Lower leg skin (tissue), 4 donors: Measurements from ENCODE around the gene KRTAP15-1. TPM values are rescaled to one million over a fixed set of nuclear protein-coding genes. Genes with fewer than 3 reads are reported as not detected.

ENCODE experiments used
- DNase-seq, 2 donors: peaks; one replicate each; pipeline ENCODE4 v3.0.0-alpha.2; 2019; ENCODE audit warnings: low spot score in 2 of 2
- H3K4me3 ChIP-seq: fragments of 200-600 bp; sonication (generic); 2 replicates; pipeline ENCODE4 v1.5.1; 2017; ENCODE audit warnings: mild to moderate bottlenecking, low read depth; ENCODE audit not compliant: poor library complexity, severe bottlenecking
- CTCF ChIP-seq, 3 donors: fragments of 450-650 bp; IDR thresholded peaks; one replicate each; pipeline ENCODE4 v1.5.1; 2016; ENCODE audit warnings: antibody characterized with exemption in 3 of 3, mild to moderate bottlenecking in 3 of 3, moderate library complexity in 2 of 3
- POLR2A ChIP-seq, 2 donors: fragments of 450-650 bp; IDR thresholded peaks; one replicate each; pipeline ENCODE4 v1.6.1; 2016 to 2017; ENCODE audit warnings: antibody characterized with exemption in 2 of 2, mild to moderate bottlenecking in 1 of 2, moderate library complexity in 1 of 2
- WGBS, 2 donors: methylation state at CpG; one replicate each; pipeline ENCODE4 v1.1.5; 2018; 5-methylcytosine and 5-hydroxymethylcytosine counted together
- intact Hi-C: fragments of 100-400 bp; cut with DNase I; formaldehyde crosslinking; loops from one replicate; pipeline ENCODE4 v1.15.0; 2023; ENCODE audit warnings: low total_unique reads
- total RNA-seq, 4 donors: library from RNA; depleted of rRNA; stranded (reverse); fragments of >200 nt; gene quantifications; one replicate each; pipeline ENCODE4 v1.1.0, GENCODE V29; 2016

Gene KRTAP15-1
- total RNA-seq, 4 donors from 2014 or later = not detected

- DNase-seq = no peak
- intact Hi-C loops = no loop called here
- TF ChIP-seq CTCF (IDR thresholded peaks at IDR 0.05) (no peak), POLR2A (IDR thresholded peaks at IDR 0.05) (no peak)
- H3K4me3 ChIP-seq = no peak overlapping the region
These were observed 3.2 kb downstream of the KRTAP15-1 start for GRCh38 chr21:30443226-30443625.

- TF ChIP-seq POLR2A (IDR thresholded peaks at IDR 0.05) = no peak
- TF ChIP-seq CTCF (IDR thresholded peaks at IDR 0.05) = no peak
- H3K4me3 ChIP-seq = no peak overlapping the region
- intact Hi-C loops = no loop called here
- DNase-seq = no peak
- WGBS, 2 donors = 58 to 71% methylated on average over 1 of the region's 1 CpG
These were observed 4.1 kb downstream of the KRTAP15-1 start for GRCh38 chr21:30444204-30444603.

- no peak overlapping the region for H3K4me3 ChIP-seq
- intact Hi-C loops = no loop called here
- 29 to 42% methylated on average over 4 of the region's 4 CpGs for WGBS, 2 donors
- TF ChIP-seq CTCF (IDR thresholded peaks at IDR 0.05) (no peak), POLR2A (IDR thresholded peaks at IDR 0.05) (no peak)
- no peak for DNase-seq
These were observed 7.0 kb downstream of the KRTAP15-1 start for GRCh38 chr21:30447056-30447455.

GRCh38 chr21:30448514-30448913 lies 8.4 kb downstream of the KRTAP15-1 start:
- no peak for TF ChIP-seq POLR2A (IDR thresholded peaks at IDR 0.05)
- TF ChIP-seq CTCF (IDR thresholded peaks at IDR 0.05) = no peak
- intact Hi-C loops = no loop called here
- no peak overlapping the region for H3K4me3 ChIP-seq
- DNase-seq = no peak
- 93 to 95% methylated on average over 3 of the region's 3 CpGs for WGBS, 2 donors

GRCh38 chr21:30463713-30464112 lies 23.6 kb downstream of the KRTAP15-1 start:
- intact Hi-C loops = no loop called here
- no peak for DNase-seq
- no peak overlapping the region for H3K4me3 ChIP-seq
- WGBS, 2 donors = 42 to 65% methylated on average over 3 of the region's 3 CpGs
- TF ChIP-seq POLR2A (IDR thresholded peaks at IDR 0.05) (no peak), CTCF (IDR thresholded peaks at IDR 0.05) (no peak)

GRCh38 chr21:30468900-30469714 lies 29.0 kb downstream of the KRTAP15-1 start:
- no peak for DNase-seq
- TF ChIP-seq CTCF (IDR thresholded peaks at IDR 0.05) = no peak
- TF ChIP-seq POLR2A (IDR thresholded peaks at IDR 0.05) = no peak
- intact Hi-C loops = no loop called here
- WGBS, 2 donors = 54 to 65% methylated on average over 6 of the region's 6 CpGs
- no peak overlapping the region for H3K4me3 ChIP-seq
